A204.1 (cell line): Measurements from ENCODE around the gene GSTM4.

ENCODE experiments used
- FAIRE-seq: peaks from 2 replicates; lab custom pipeline; 2012; peaks lifted over from hg19 to GRCh38; lab: Jason Lieb, UNC

GSTM4 gene

GRCh38 chr1:109625176-109625575 is 30.7 kb upstream of the GSTM4 start:
- FAIRE-seq: no peak

- FAIRE-seq: no peak
Observed at GRCh38 chr1:109625601-109626560, 30.0 kb upstream of the GSTM4 start.

GRCh38 chr1:109626682-109627408 is 29.1 kb upstream of the GSTM4 start:
- FAIRE-seq: no peak

- no peak for FAIRE-seq
Observed at GRCh38 chr1:109627692-109628399, 28.1 kb upstream of the GSTM4 start.

- no peak for FAIRE-seq
Observed at GRCh38 chr1:109628540-109629321, 27.2 kb upstream of the GSTM4 start.

- FAIRE-seq: no peak
Observed at GRCh38 chr1:109629372-109630030, 26.4 kb upstream of the GSTM4 start.

- no peak for FAIRE-seq
Observed at GRCh38 chr1:109630081-109630897, 25.6 kb upstream of the GSTM4 start.

- FAIRE-seq: no peak
Observed at GRCh38 chr1:109630898-109631512, 24.9 kb upstream of the GSTM4 start.

- FAIRE-seq: no peak
Observed at GRCh38 chr1:109631513-109632505, 24.1 kb upstream of the GSTM4 start.

- FAIRE-seq: no peak
Observed at GRCh38 chr1:109632671-109633346, 23.1 kb upstream of the GSTM4 start.

GRCh38 chr1:109634292-109634691 is 21.6 kb upstream of the GSTM4 start:
- FAIRE-seq: no peak

- FAIRE-seq: no peak
Observed at GRCh38 chr1:109634771-109635750, 20.8 kb upstream of the GSTM4 start.

GRCh38 chr1:109635862-109636200 is 20.1 kb upstream of the GSTM4 start:
- FAIRE-seq: no peak

GRCh38 chr1:109636201-109636952 is 19.5 kb upstream of the GSTM4 start:
- FAIRE-seq: no peak

GRCh38 chr1:109637446-109637845 is 18.5 kb upstream of the GSTM4 start:
- no peak for FAIRE-seq
